IMR-90 (cell line): ENCODE measurements around the gene TTLL4.

ENCODE experiments used
- BHLHE40 ChIP-seq: fragments of 150-350 bp; IDR thresholded peaks from 2 replicates; pipeline ENCODE4 v1.6.1; 2016; ENCODE audit warnings: mild to moderate bottlenecking, low read depth, low read length
- CEBPB ChIP-seq: IDR thresholded peaks from 2 replicates; pipeline ENCODE4 v1.6.1; 2012; ENCODE audit warnings: low read depth, low read length, improper control_type of control experiment
- CHD1 ChIP-seq: IDR thresholded peaks from 2 replicates; pipeline ENCODE4 v1.6.1; 2012; ENCODE audit warnings: low read depth, low read length, improper control_type of control experiment
- ELK1 ChIP-seq: fragments of 150-350 bp; IDR thresholded peaks from 2 replicates; pipeline ENCODE4 v1.6.1; 2016; ENCODE audit warnings: low read depth, mild to moderate bottlenecking, low read length, moderate library complexity, borderline replicate concordance
- FOS ChIP-seq: fragments of 150-350 bp; IDR thresholded peaks from 2 replicates; pipeline ENCODE4 v1.6.1; 2016; ENCODE audit warnings: low read depth, low read length
- MAFK ChIP-seq: IDR thresholded peaks from 2 replicates; pipeline ENCODE4 v1.6.1; 2012; ENCODE audit warnings: low read depth, low read length, improper control_type of control experiment
- NFE2L2 ChIP-seq: fragments of 150-350 bp; IDR thresholded peaks from 2 replicates; pipeline ENCODE4 v1.6.1; 2016; ENCODE audit warnings: low read depth, mild to moderate bottlenecking, low read length
- POLR2A ChIP-seq: IDR thresholded peaks from 2 replicates; pipeline ENCODE4 v1.6.1; 2012; ENCODE audit warnings: mild to moderate bottlenecking, low read depth, low read length
- RAD21 ChIP-seq: IDR thresholded peaks from 2 replicates; pipeline ENCODE4 v1.6.1; 2012; ENCODE audit warnings: low read length, improper control_type of control experiment
- RFX5 ChIP-seq: IDR thresholded peaks from 2 replicates; pipeline ENCODE4 v1.8.0; 2012; ENCODE audit warnings: low read depth, mild to moderate bottlenecking, low read length, moderate library complexity
- TF ChIP-seq, protein P1 (sequence below): conservative IDR thresholded peaks from 2 replicates; pipeline ENCODE4 v1.5.1; 2012; ENCODE audit warnings: mild to moderate bottlenecking, low read depth, low read length, improper control_type of control experiment
- TF ChIP-seq, protein P2 (sequence below): fragments of 150-350 bp; IDR thresholded peaks from 2 replicates; pipeline ENCODE4 v1.6.1; 2017; ENCODE audit warnings: mild to moderate bottlenecking, antibody characterized with exemption, low read length, low read depth

DNA sequence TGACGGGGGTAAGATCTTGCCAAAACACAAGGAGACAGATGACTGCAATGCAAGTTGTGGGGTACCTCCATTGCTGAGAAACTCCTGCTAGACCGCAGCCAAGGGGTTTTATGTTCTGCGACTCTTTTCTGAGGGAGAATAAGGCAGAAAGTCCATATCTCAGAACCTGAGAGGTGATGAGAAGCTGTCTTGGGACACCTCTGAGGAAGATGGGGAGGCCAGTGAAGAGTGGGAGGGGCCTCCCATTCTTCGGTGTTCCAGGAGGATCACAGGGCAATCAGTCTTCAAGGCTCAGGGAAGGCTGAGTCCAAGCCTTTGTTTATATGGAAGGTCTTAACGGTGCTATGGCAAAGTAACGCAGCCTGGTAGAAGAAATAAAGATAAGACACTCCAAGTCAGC, 89.4 kb downstream of the TTLL4 start:
- TF ChIP-seq, protein P1, sequence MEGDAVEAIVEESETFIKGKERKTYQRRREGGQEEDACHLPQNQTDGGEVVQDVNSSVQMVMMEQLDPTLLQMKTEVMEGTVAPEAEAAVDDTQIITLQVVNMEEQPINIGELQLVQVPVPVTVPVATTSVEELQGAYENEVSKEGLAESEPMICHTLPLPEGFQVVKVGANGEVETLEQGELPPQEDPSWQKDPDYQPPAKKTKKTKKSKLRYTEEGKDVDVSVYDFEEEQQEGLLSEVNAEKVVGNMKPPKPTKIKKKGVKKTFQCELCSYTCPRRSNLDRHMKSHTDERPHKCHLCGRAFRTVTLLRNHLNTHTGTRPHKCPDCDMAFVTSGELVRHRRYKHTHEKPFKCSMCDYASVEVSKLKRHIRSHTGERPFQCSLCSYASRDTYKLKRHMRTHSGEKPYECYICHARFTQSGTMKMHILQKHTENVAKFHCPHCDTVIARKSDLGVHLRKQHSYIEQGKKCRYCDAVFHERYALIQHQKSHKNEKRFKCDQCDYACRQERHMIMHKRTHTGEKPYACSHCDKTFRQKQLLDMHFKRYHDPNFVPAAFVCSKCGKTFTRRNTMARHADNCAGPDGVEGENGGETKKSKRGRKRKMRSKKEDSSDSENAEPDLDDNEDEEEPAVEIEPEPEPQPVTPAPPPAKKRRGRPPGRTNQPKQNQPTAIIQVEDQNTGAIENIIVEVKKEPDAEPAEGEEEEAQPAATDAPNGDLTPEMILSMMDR = no peak
- TF ChIP-seq, protein P2, sequence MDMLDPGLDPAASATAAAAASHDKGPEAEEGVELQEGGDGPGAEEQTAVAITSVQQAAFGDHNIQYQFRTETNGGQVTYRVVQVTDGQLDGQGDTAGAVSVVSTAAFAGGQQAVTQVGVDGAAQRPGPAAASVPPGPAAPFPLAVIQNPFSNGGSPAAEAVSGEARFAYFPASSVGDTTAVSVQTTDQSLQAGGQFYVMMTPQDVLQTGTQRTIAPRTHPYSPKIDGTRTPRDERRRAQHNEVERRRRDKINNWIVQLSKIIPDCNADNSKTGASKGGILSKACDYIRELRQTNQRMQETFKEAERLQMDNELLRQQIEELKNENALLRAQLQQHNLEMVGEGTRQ = no peak
- TF ChIP-seq RAD21 = no peak
- TF ChIP-seq POLR2A = no peak
- no peak for TF ChIP-seq CEBPB
- no peak for TF ChIP-seq NFE2L2
- no peak for TF ChIP-seq RFX5
- no peak for TF ChIP-seq MAFK
- no peak for TF ChIP-seq FOS
- no peak for TF ChIP-seq BHLHE40
- no peak for TF ChIP-seq CHD1
- TF ChIP-seq ELK1 = no peak
